Cardiac ventricle fibroblast (primary cell): ENCODE measurements around the gene MARS2. TPM values are rescaled to one million over a fixed set of nuclear protein-coding genes. Genes with fewer than 3 reads are reported as not detected.

Source experiments
- total RNA-seq: library from RNA; depleted of rRNA; stranded (reverse); fragments of >200 nt; gene quantifications from 2 replicates; pipeline ENCODE4 v1.2.3, GENCODE V29; 2015

MARS2 gene
- 4.6 and 5.3 TPM in 2 replicates for total RNA-seq

DNA sequence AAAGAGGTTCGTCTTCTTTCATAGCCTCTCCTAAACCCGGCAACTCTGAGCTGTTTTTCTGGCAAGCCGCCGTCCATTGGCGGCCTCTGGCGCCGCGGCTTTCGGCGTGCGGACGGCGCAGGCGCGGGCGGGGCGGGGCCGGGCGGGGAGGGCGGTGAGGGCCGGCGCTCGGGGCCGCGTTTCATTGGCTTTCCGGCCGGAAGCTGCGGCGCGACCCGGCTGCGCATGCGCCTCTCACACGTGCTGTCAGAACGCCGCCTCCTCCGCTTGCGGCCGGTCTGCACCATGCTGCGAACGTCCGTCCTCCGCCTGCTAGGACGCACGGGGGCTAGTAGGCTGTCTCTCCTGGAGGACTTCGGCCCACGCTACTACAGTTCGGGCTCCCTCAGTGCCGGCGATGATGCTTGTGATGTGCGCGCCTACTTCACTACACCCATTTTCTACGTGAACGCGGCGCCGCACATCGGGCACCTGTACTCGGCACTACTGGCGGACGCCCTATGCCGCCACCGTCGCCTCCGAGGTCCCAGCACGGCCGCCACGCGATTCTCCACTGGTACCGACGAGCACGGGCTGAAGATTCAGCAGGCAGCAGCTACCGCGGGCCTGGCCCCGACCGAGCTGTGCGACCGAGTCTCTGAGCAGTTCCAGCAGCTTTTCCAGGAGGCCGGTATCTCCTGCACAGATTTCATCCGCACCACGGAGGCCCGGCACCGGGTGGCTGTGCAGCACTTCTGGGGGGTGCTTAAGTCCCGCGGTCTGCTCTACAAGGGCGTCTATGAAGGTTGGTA, at the start of gene MARS2:
MARS2 (plus strand) TSS at position 249 of the 791 bp plus-strand sequence; CDS start at position 286, 37 bp downstream.

DNA sequence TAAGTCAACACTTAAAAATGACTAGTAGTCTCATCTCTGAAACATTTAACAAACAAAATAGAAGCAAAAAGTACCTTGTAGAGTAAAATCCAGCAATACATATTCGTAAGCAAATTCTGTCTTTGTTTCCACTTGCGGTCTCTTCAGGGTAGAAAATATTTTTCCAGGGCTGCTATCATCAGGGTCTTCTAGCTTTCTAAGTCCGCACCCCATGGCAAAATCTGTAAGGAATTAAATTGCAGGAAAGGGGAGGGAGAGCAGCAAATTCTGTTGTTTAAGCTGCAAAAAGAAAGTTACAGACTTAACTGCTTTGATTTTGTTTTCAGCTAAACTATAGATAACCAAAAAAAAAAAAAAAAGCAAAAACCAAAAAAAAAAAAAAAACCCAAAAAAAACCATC, 29.9 kb upstream of the MARS2 start, which contains the start of gene RFTN2:
RFTN2 (minus strand) TSS at position 342 of the 400 bp plus-strand sequence; CDS start at position 213, 129 bp downstream.

Other genes starting within 250 kb of the MARS2 start
- 112 and 113 TPM in 2 replicates for gene HSPD1, start 205.5 kb upstream of the MARS2 start, total RNA-seq
- 90.4 and 109 TPM in 2 replicates for gene HSPE1, start 205.0 kb upstream of the MARS2 start, total RNA-seq
- gene MOB4, start 189.3 kb upstream of the MARS2 start, total RNA-seq: 20.1 and 26.8 TPM in 2 replicates
- gene RFTN2, start 29.8 kb upstream of the MARS2 start, total RNA-seq: 16.2 and 18.1 TPM in 2 replicates
- not detected in 2 replicates for gene BOLL, start 80.0 kb downstream of the MARS2 start, total RNA-seq
- gene PLCL1, start 99.2 kb downstream of the MARS2 start, total RNA-seq: 15.5 and 16.7 TPM in 2 replicates